HUES64 (cell line): ENCODE measurements around the gene ATP13A2.

Experiments used
- H3K27ac ChIP-seq: 2 replicates; pipeline ENCODE4 v1.7.0; 2013; ENCODE audit warnings: low read depth, low read length, inconsistent platforms
- H3K27me3 ChIP-seq: 2 replicates; pipeline ENCODE4 v1.6.1; 2013; ENCODE audit warnings: mild to moderate bottlenecking, low read length; ENCODE audit not compliant: insufficient read depth
- H3K36me3 ChIP-seq: 2 replicates; pipeline ENCODE4 v1.6.1; 2013; ENCODE audit warnings: mild to moderate bottlenecking, low read length; ENCODE audit not compliant: insufficient read depth
- H3K4me1 ChIP-seq: 2 replicates; pipeline ENCODE4 v1.6.1; 2013; ENCODE audit warnings: mild to moderate bottlenecking, low read length, moderate library complexity; ENCODE audit not compliant: insufficient read depth
- H3K4me3 ChIP-seq: 2 replicates; pipeline ENCODE4 v1.5.1; 2013; ENCODE audit warnings: mild to moderate bottlenecking, low read length, moderate library complexity
- H3K9ac ChIP-seq: 2 replicates; pipeline ENCODE4 v1.6.1; 2013; ENCODE audit warnings: mild to moderate bottlenecking, low read depth, low read length
- H3K9me3 ChIP-seq: 2 replicates; pipeline ENCODE4 v1.6.1; 2013; ENCODE audit warnings: low read depth, low read length; ENCODE audit not compliant: insufficient read depth
- WGBS: fragments of 150-250, 120-280 bp; methylation state at CpG from one replicate; pipeline ENCODE4 v1.1.7; 2013; ENCODE audit warnings: missing lambda C conversion rate; 5-methylcytosine and 5-hydroxymethylcytosine counted together

Gene ATP13A2

GRCh38 chr1:16977377-16977776 is 34.4 kb downstream of the ATP13A2 start:
- Histone ChIP-seq H3K4me3 (no peak overlapping the region), H3K36me3 (peaks cover 42% of the 10 kb centered on the region), H3K9ac (no peak overlapping the region), H3K27ac (no peak overlapping the region), H3K4me1 (peaks cover 10% of the 10 kb centered on the region; the same call in 1 of the 2 replicates), H3K9me3 (no peaks in the 10 kb centered on the region), H3K27me3 (no peaks in the 10 kb centered on the region)
- WGBS: 93% methylated on average over 5 of the region's 5 CpGs

- Histone ChIP-seq H3K36me3 (peaks cover 43% of the 10 kb centered on the region), H3K9me3 (no peaks in the 10 kb centered on the region), H3K4me1 (peaks cover 13% of the 10 kb centered on the region; the same call in 1 of the 2 replicates), H3K27ac (no peak overlapping the region), H3K4me3 (no peak overlapping the region), H3K9ac (no peak overlapping the region), H3K27me3 (no peaks in the 10 kb centered on the region)
- 90% methylated on average over 16 of the region's 16 CpGs for WGBS
These were observed 34.8 kb downstream of the ATP13A2 start for GRCh38 chr1:16976966-16977365.

- WGBS: 96% methylated on average over 14 of the region's 14 CpGs
- no peak overlapping the region for H3K4me3 ChIP-seq
- peaks cover 46% of the 10 kb centered on the region for H3K36me3 ChIP-seq
- H3K9me3 ChIP-seq: no peaks in the 10 kb centered on the region
- peaks cover 18% of the 10 kb centered on the region; the same call in 1 of the 2 replicates for H3K4me1 ChIP-seq
- no peak overlapping the region for H3K9ac ChIP-seq
- H3K27ac ChIP-seq: no peak overlapping the region
- H3K27me3 ChIP-seq: no peaks in the 10 kb centered on the region
These were observed 35.9 kb downstream of the ATP13A2 start for GRCh38 chr1:16975838-16976237.

- no peak overlapping the region for H3K9ac ChIP-seq
- peaks cover 52% of the 10 kb centered on the region for H3K36me3 ChIP-seq
- WGBS: 93% methylated on average over 14 of the region's 14 CpGs
- no peak overlapping the region for H3K27ac ChIP-seq
- peaks cover 18% of the 10 kb centered on the region; the same call in 1 of the 2 replicates for H3K4me1 ChIP-seq
- no peak overlapping the region for H3K4me3 ChIP-seq
- no peaks in the 10 kb centered on the region for H3K27me3 ChIP-seq
- H3K9me3 ChIP-seq: no peaks in the 10 kb centered on the region
These were observed 36.5 kb downstream of the ATP13A2 start for GRCh38 chr1:16975211-16975610.

GRCh38 chr1:16973215-16973614 is 38.5 kb downstream of the ATP13A2 start:
- peaks cover 8% of the 10 kb centered on the region; the same call in 1 of the 2 replicates for H3K4me1 ChIP-seq
- H3K36me3 ChIP-seq: peaks cover 52% of the 10 kb centered on the region
- H3K27ac ChIP-seq: no peak overlapping the region
- no peaks in the 10 kb centered on the region for H3K9me3 ChIP-seq
- WGBS: 92% methylated on average over 9 of the region's 9 CpGs
- no peaks in the 10 kb centered on the region for H3K27me3 ChIP-seq
- no peak overlapping the region for H3K4me3 ChIP-seq
- H3K9ac ChIP-seq: no peak overlapping the region

- H3K27ac ChIP-seq: peak overlapping the region; percentile 54
- 91% methylated on average over 11 of the region's 11 CpGs for WGBS
- peaks cover 8% of the 10 kb centered on the region; the same call in 1 of the 2 replicates for H3K4me1 ChIP-seq
- H3K27me3 ChIP-seq: no peaks in the 10 kb centered on the region
- H3K9ac ChIP-seq: 0 out of 2 replicates have a peak overlapping the region, but pooled peaks have one; percentile 24
- peaks cover 45% of the 10 kb centered on the region for H3K36me3 ChIP-seq
- no peaks in the 10 kb centered on the region for H3K9me3 ChIP-seq
- H3K4me3 ChIP-seq: no peak overlapping the region
These were observed 39.4 kb downstream of the ATP13A2 start for GRCh38 chr1:16972189-16972895.

GRCh38 chr1:16971341-16972188 is 40.2 kb downstream of the ATP13A2 start:
- no peak overlapping the region for H3K4me3 ChIP-seq
- peaks cover 42% of the 10 kb centered on the region for H3K36me3 ChIP-seq
- no peaks in the 10 kb centered on the region for H3K27me3 ChIP-seq
- WGBS: 88% methylated on average over 28 of the region's 28 CpGs
- H3K27ac ChIP-seq: peak overlapping the region; percentile 54; the same call in 1 of the 2 replicates
- 0 out of 2 replicates have a peak overlapping the region, but pooled peaks have one; percentile 24 for H3K9ac ChIP-seq
- no peaks in the 10 kb centered on the region for H3K9me3 ChIP-seq
- peaks cover 8% of the 10 kb centered on the region; the same call in 1 of the 2 replicates for H3K4me1 ChIP-seq

- WGBS: 94% methylated on average over 28 of the region's 28 CpGs
These were observed 41.4 kb downstream of the ATP13A2 start for GRCh38 chr1:16970132-16970910.

GRCh38 chr1:16969651-16970050 is 42.1 kb downstream of the ATP13A2 start:
- 94% methylated on average over 12 of the region's 12 CpGs for WGBS
- H3K27ac ChIP-seq: no peak overlapping the region
- H3K9me3 ChIP-seq: no peaks in the 10 kb centered on the region
- no peak overlapping the region for H3K4me3 ChIP-seq
- peaks cover 8% of the 10 kb centered on the region; the same call in 1 of the 2 replicates for H3K4me1 ChIP-seq
- no peak overlapping the region for H3K9ac ChIP-seq
- H3K27me3 ChIP-seq: no peaks in the 10 kb centered on the region
- peaks cover 41% of the 10 kb centered on the region for H3K36me3 ChIP-seq

More at GRCh38 chr1:16970132-16970910, 41.4 kb downstream of the ATP13A2 start:
- Histone ChIP-seq H3K4me3 (no peak overlapping the region), H3K9me3 (no peaks in the 10 kb centered on the region), H3K27me3 (no peaks in the 10 kb centered on the region), H3K9ac (no peak overlapping the region), H3K36me3 (peaks cover 42% of the 10 kb centered on the region), H3K27ac (no peak overlapping the region), H3K4me1 (peaks cover 8% of the 10 kb centered on the region; the same call in 1 of the 2 replicates)

- Histone ChIP-seq H3K4me1 (peaks cover 8% of the 10 kb centered on the region; the same call in 1 of the 2 replicates), H3K4me3 (no peak overlapping the region), H3K36me3 (peaks cover 41% of the 10 kb centered on the region), H3K27me3 (no peaks in the 10 kb centered on the region), H3K9ac (no peak overlapping the region), H3K9me3 (no peaks in the 10 kb centered on the region), H3K27ac (no peak overlapping the region)
- WGBS: 92% methylated on average over 14 of the region's 14 CpGs
These were observed 42.6 kb downstream of the ATP13A2 start for GRCh38 chr1:16969057-16969611.
